SU-DHL-6 (cell line): ENCODE data around the gene MAG.

Experiments
- EZH2phosphoT487 ChIP-seq: fragments of 200-600 bp; sonication (generic), shearing (Covaris generic); conservative IDR thresholded peaks from 2 replicates; pipeline ENCODE4 v1.6.1; 2018; ENCODE audit warnings: mild to moderate bottlenecking, antibody characterized with exemption, low read length, moderate library complexity, mixed read lengths
- TF ChIP-seq, protein P1 (sequence below): fragments of 200-600 bp; sonication (generic); IDR thresholded peaks from one replicate; pipeline ENCODE4 v1.5.1; 2017; ENCODE audit warnings: antibody characterized with exemption, mild to moderate bottlenecking, low read length, moderate library complexity; ENCODE audit not compliant: insufficient read depth, poor library complexity, severe bottlenecking

DNA sequence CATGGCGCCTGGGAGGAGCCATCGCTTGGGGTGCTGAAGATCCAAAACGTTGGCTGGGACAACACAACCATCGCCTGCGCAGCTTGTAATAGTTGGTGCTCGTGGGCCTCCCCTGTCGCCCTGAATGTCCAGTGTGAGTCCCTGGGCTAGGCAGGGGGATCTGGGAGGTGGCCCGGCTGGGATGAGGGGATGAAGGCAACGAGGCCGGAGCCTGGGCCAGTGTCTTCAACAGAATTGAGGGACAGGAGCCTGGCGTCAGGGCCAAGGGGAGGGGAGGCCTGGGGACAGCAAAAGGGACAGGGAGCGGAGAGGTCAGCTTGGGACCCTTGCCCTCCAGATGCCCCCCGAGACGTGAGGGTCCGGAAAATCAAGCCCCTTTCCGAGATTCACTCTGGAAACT lies 49.0 kb downstream of the MAG start:
- no peak for TF ChIP-seq EZH2phosphoT487
- TF ChIP-seq, protein P1, sequence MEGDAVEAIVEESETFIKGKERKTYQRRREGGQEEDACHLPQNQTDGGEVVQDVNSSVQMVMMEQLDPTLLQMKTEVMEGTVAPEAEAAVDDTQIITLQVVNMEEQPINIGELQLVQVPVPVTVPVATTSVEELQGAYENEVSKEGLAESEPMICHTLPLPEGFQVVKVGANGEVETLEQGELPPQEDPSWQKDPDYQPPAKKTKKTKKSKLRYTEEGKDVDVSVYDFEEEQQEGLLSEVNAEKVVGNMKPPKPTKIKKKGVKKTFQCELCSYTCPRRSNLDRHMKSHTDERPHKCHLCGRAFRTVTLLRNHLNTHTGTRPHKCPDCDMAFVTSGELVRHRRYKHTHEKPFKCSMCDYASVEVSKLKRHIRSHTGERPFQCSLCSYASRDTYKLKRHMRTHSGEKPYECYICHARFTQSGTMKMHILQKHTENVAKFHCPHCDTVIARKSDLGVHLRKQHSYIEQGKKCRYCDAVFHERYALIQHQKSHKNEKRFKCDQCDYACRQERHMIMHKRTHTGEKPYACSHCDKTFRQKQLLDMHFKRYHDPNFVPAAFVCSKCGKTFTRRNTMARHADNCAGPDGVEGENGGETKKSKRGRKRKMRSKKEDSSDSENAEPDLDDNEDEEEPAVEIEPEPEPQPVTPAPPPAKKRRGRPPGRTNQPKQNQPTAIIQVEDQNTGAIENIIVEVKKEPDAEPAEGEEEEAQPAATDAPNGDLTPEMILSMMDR: no peak
